Measurements from ENCODE around the gene TRAF7. TPM values are rescaled to one million over a fixed set of nuclear protein-coding genes. Genes with fewer than 3 reads are reported as not detected.

TRAF7 gene
- total RNA-seq, 4 donors from 2014 or later = 42.6 to 64.5 (median 54.3) TPM

DNA sequence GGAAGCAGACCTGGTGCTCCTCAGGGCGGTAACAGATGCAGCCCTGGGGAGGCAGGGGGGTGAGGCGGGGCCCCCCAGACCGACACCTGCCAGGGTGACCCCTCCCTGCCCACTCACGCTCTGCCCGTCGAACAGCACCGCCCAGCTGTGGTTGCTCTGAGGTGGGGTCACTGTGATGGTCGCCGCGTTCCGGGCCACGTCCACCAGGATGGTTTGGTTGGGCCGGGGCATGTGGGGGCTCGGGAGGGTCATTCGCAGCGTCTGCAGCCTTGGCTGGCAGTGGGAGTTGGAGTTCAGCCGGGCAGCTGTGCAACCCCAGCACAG lies 54.4 kb downstream of the TRAF7 start:
- Histone ChIP-seq H3K27me3 (no peaks in the 10 kb centered on the region), H3K9me3 (no peaks in the 10 kb centered on the region), H3K4me1 (peaks cover 37 to 51% (median 44%) of the 10 kb centered on the region in 4 donors), H3K36me3 (peaks cover 20 to 49% (median 45%) of the 10 kb centered on the region in 4 donors), H3K4me3 (no peak overlapping the region), H3K27ac (replicated peaks in 1 of 4) (no peak overlapping the region)
- TF ChIP-seq, protein P1, sequence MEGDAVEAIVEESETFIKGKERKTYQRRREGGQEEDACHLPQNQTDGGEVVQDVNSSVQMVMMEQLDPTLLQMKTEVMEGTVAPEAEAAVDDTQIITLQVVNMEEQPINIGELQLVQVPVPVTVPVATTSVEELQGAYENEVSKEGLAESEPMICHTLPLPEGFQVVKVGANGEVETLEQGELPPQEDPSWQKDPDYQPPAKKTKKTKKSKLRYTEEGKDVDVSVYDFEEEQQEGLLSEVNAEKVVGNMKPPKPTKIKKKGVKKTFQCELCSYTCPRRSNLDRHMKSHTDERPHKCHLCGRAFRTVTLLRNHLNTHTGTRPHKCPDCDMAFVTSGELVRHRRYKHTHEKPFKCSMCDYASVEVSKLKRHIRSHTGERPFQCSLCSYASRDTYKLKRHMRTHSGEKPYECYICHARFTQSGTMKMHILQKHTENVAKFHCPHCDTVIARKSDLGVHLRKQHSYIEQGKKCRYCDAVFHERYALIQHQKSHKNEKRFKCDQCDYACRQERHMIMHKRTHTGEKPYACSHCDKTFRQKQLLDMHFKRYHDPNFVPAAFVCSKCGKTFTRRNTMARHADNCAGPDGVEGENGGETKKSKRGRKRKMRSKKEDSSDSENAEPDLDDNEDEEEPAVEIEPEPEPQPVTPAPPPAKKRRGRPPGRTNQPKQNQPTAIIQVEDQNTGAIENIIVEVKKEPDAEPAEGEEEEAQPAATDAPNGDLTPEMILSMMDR (IDR thresholded peaks at IDR 0.05) = no peak
- intact Hi-C loops (cut with DNase I) = loop anchor here (5.0 kb wide), 1 partner anchor 48 kb away; no protein-coding TSS in a partner anchor
- WGBS = no CpG with 5 or more reads among the region's 17 CpGs
- DNase-seq (ENCODE audit: extremely low spot score) = no peak

DNA sequence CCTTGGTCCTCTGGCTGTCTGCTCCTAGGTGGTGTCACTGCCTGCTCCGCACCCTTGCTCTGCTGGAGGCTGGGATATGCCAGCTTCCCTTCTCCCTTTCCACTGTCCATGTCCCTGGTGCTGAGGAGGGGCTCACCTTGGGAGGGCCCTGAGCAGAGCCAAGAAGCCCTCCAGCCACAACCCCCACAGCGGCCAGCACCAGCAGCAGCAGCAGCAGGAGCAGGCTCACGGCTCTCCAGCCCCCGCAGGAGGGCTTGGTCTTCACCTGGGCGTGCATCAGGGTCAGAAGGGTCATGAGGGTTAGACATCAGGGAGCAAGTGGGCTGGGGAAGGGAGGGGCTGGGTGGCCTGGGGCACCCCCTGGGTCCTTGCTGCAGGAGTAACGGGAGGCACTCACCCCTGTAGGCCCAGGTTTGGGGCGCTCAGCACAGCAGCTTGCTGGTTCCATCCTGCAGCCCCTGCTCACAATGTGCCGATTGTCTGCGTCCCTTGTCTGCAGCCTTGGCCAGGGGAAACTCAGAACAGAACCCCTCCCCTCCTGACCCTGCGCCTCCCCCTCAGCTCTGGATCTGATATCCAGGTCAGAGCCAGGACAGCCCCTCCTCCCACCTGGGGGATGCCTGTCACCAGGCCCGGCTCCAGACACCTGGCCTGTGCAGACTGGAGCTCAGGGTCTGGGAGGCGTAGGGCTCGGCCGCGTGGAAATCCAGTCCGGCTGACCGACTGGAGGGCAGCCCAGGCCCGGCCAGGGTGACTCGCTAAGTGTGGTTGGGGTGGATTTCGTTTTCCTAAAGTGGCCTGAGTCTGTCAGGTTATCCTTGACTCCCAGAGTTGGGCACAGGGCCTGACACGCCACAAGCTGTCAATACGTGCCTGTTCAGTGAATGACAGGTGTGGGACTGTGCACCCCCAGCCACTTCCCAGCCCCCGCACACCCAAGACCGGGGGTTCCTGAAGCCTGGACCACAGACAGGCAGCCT lies 55.1 kb downstream of the TRAF7 start, which contains the start of gene BRICD5:
Gene BRICD5, minus strand, starts transcription at position 478 of the 980 bp plus-strand sequence. Its CDS starts 30 bp downstream, at position 448.
- intact Hi-C loops (cut with DNase I) = loop anchor here (5.0 kb wide), 1 partner anchor 48 kb away; no protein-coding TSS in a partner anchor
- no peak within 1 kb of the TSS for H3K27ac ChIP-seq (replicated peaks in 1 of 4)

DNA sequence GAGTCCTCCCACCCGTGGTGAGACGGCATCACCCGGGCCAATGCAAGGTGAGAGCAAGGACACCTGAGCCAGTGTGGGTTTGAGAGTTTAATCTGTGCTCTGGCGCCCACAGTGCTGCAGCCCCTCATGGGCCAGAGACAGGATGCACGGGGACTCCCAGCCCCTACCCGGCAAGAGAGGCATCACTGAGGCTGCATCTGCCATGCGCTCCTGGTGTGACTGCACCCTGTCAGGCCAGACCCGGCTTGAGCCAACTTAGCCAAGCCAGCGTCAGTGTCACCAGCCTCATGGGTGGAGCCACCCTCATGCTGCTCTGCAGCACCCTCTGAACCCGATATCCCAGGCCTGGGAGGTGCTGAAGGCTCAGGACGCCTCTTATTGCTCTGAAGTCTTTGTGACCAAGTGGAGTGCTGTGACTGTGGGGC lies 56.4 kb downstream of the TRAF7 start:
- intact Hi-C loops (cut with DNase I) = loop anchor here (5.0 kb wide), 1 partner anchor 50 kb away; no protein-coding TSS in a partner anchor

More for the DNA sequence above, 55.1 kb downstream of the TRAF7 start, which contains the start of gene BRICD5:
- no peak within 1 kb of the TSS for H3K4me3 ChIP-seq
- peaks cover 20 to 49% (median 45%) of the 10 kb centered on the region in 4 donors for H3K36me3 ChIP-seq
- peaks cover 37 to 56% (median 49%) of the 10 kb centered on the region in 4 donors for H3K4me1 ChIP-seq
- no peaks in the 10 kb centered on the region for H3K27me3 ChIP-seq
- DNase-seq (ENCODE audit: extremely low spot score) = no peak
- TF ChIP-seq, protein P1 (IDR thresholded peaks at IDR 0.05) = no peak
- TF ChIP-seq POLR2A (IDR thresholded peaks at IDR 0.05; ENCODE audit: low read depth) (no peak), EP300 (IDR thresholded peaks at IDR 0.05) (no peak)
- WGBS = 48% methylated on average over 2 of the region's 24 CpGs
- no peaks in the 10 kb centered on the region for H3K9me3 ChIP-seq

DNA sequence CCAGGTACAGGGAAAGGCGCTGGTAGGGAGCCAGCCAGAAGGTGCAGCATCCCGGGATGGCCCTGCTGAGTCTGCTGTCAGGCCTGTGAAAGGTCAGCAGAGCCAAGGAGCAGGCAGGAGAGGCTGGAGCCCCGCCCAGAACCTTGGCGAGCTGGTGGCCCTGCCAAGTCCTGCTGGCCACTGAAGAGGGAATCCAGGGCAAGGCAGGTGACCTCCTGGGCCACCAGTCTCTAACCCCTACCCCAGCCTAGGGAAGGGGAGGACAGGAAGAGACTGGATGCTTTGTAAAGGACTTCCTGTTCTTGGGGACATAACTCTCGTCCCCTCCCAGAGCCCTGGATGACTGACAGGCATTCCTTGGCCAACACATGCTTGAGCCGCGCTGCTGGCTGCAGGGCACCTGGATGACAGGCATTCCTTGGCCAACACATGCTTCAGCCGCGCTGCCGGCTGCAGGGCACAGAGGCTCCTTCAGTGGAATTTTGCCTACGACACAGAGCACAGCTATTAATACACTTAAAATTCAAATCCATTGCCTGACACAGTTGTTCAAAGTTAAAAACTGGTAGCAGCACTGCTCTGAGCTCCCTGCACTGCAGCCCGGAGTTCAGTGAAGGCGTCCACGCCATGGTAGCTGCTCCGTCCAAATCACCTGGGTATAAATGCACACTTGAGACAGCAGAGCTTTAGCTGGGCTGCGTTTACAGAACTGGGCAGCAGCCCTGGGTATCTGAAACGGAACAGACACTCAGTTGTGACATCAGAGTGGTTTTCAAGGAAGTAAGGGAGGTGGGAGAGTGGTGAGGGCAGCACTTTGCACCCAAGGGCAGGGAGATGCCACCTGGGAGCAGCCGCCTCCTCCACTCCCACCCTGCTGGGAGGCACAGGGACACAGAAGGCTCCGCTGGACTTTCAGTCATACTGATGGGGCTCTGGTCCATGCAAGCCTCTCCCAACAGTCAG lies 57.1 kb downstream of the TRAF7 start:
- Histone ChIP-seq H3K27ac (replicated peaks in 1 of 4) (peak overlapping the region in 2 of 4 donors; percentile 1 to 18), H3K4me3 (peak overlapping the region in 3 of 4 donors; percentile 79 to 87 (median 83)), H3K27me3 (no peaks in the 10 kb centered on the region), H3K36me3 (peaks cover 19 to 36% (median 32%) of the 10 kb centered on the region in 4 donors), H3K4me1 (peaks cover 26 to 39% (median 37%) of the 10 kb centered on the region in 4 donors), H3K9me3 (no peaks in the 10 kb centered on the region)
- 73% methylated on average over 10 of the region's 19 CpGs for WGBS
- no peak for DNase-seq (ENCODE audit: extremely low spot score)
- TF ChIP-seq POLR2A (IDR thresholded peaks at IDR 0.05; ENCODE audit: low read depth) (peak; percentile 52), POLR2AphosphoS5 (IDR thresholded peaks at IDR 0.05) (no peak)
- intact Hi-C loops (cut with DNase I) = loop anchor here (5.0 kb wide), 1 partner anchor 50 kb away; no protein-coding TSS in a partner anchor

More for the DNA sequence above, 56.4 kb downstream of the TRAF7 start:
- H3K4me3 ChIP-seq = no peak overlapping the region
- H3K9me3 ChIP-seq = no peaks in the 10 kb centered on the region
- peak overlapping the region in 1 of 4 donors; percentile 1 for H3K27ac ChIP-seq (replicated peaks in 1 of 4)
- H3K4me1 ChIP-seq = peaks cover 26 to 46% (median 41%) of the 10 kb centered on the region in 4 donors
- WGBS = 79% methylated on average over 4 of the region's 11 CpGs
- no peaks in the 10 kb centered on the region for H3K27me3 ChIP-seq
- no peak for TF ChIP-seq POLR2A (IDR thresholded peaks at IDR 0.05; ENCODE audit: low read depth)
- no peak for TF ChIP-seq POLR2AphosphoS5 (IDR thresholded peaks at IDR 0.05)
- TF ChIP-seq EP300 (IDR thresholded peaks at IDR 0.05) = no peak
- TF ChIP-seq, protein P1 (IDR thresholded peaks at IDR 0.05) = no peak
- no peak for DNase-seq (ENCODE audit: extremely low spot score)
- H3K36me3 ChIP-seq = peaks cover 20 to 43% (median 39%) of the 10 kb centered on the region in 4 donors
